Body of pancreas (tissue), 4 donors: ENCODE results near the gene SLC45A2. TPM values are rescaled to one million over a fixed set of nuclear protein-coding genes. Genes with fewer than 3 reads are reported as not detected.
"Not testable (repeated sequence)": the region's sequence is repeated elsewhere in the genome, so short reads cannot be mapped to it uniquely, and the experiment has no call there.

Experiments
- ATAC-seq: fragments of 150-250 bp; one replicate; pipeline ENCODE4 v1.9.1; 2016
- DNase-seq, 4 donors: peaks; one replicate each; pipeline ENCODE4 v3.0.0-alpha.2; 2019
- H3K27ac ChIP-seq, 4 donors: fragments of 200-600 bp; sonication (generic); 1 replicate in 3 of 4; 2 replicates in 1 of 4; pipeline versions ENCODE4 v1.5.1 to v1.6.1; 2016 to 2019; ENCODE audit warnings: mild to moderate bottlenecking in 1 of 4, mixed read lengths in 1 of 4, moderate library complexity in 1 of 4
- H3K27me3 ChIP-seq, 2 donors: fragments of 200-600 bp; sonication (generic); one replicate each; pipeline ENCODE4 v1.6.0; 2016; ENCODE audit warnings: mild to moderate bottlenecking in 1 of 2
- H3K36me3 ChIP-seq, 2 donors: fragments of 200-600 bp; sonication (generic); replicated peaks in 1 of 2; 2 replicates each; pipeline ENCODE4 v1.5.1; 2016; ENCODE audit warnings: low read depth in 2 of 2; ENCODE audit not compliant: insufficient read depth in 1 of 2
- H3K4me1 ChIP-seq: fragments of 200-600 bp; sonication (generic); one replicate; pipeline ENCODE4 v1.6.0; 2016
- H3K4me3 ChIP-seq, 2 donors: fragments of 200-600 bp; sonication (generic); 1 replicate in 1 of 2; 2 replicates in 1 of 2; pipeline ENCODE4 v1.5.1; 2016 to 2019
- H3K9me3 ChIP-seq, 3 donors: fragments of 200-600 bp; sonication (generic); 1 replicate in 2 of 3; 2 replicates in 1 of 3; pipeline ENCODE4 v1.5.1; 2016
- POLR2A ChIP-seq, 3 donors: fragments of 450-650 bp; IDR thresholded peaks; one replicate each; pipeline ENCODE4 v1.6.1; 2016; ENCODE audit warnings: antibody characterized with exemption in 3 of 3, mild to moderate bottlenecking in 2 of 3
- WGBS, 2 donors: methylation state at CpG; one replicate each; pipeline ENCODE4 v1.1.5; 2017; 5-methylcytosine and 5-hydroxymethylcytosine counted together
- intact Hi-C: fragments of 100-400 bp; cut with DNase I; formaldehyde crosslinking; loops from one replicate; pipeline ENCODE4 v1.15.1; 2023
- total RNA-seq, 2 donors: library from RNA; depleted of rRNA; stranded (reverse); fragments of >200 nt; gene quantifications; one replicate each; pipeline ENCODE4 v1.1.0, GENCODE V29; 2016
- TF ChIP-seq, protein P1 (sequence below), 7 experiments: fragments of 450-650 bp in 4 of 7; fragments of 200-600 bp in 3 of 7; sonication (generic) in 3 of 7; IDR thresholded peaks; one replicate each; pipeline ENCODE4 v1.5.1; 2016 to 2019; ENCODE audit warnings: antibody characterized with exemption in 7 of 7

The SLC45A2 gene
- total RNA-seq, 2 donors from 2014 or later, result not detected

DNA sequence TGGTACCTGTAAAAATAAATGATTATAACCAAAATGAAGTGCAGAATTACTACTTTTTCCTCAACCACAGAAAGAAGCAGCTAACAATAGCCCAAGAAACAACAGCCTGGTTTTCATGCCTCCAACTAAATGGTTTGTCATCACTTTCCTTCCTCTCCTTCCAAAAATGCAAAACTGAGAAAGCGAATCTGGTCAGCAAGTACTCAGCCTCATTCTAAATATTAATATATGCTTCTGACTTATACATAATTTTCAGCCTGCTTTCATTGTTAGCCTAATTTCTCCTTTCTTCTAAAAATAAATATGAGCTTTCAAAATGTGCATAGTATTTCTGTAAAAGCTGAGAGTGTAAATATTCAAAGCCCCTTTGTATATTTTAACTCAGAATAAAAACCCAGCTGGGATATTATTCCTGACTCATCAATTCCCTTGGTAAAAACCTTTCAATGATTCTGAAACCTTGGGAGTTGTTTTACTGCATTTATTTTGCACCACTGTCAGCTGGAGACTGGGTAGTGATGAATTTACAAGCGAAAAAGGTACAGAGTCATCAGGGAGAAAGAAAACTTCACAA, 26.8 kb downstream of the SLC45A2 start:
- intact Hi-C loops, result no loop called here
- Histone ChIP-seq H3K27ac (no peak overlapping the region), H3K4me1 (no peaks in the 10 kb centered on the region), H3K9me3 (no peaks in the 10 kb centered on the region), H3K27me3 (no peaks in the 10 kb centered on the region), H3K36me3 (no peaks in the 10 kb centered on the region), H3K4me3 (no peak overlapping the region)
- 63 to 67% methylated on average over 2 of the region's 2 CpGs for WGBS, 2 donors
- no peak for ATAC-seq
- no peak for DNase-seq
- TF ChIP-seq, protein P1, sequence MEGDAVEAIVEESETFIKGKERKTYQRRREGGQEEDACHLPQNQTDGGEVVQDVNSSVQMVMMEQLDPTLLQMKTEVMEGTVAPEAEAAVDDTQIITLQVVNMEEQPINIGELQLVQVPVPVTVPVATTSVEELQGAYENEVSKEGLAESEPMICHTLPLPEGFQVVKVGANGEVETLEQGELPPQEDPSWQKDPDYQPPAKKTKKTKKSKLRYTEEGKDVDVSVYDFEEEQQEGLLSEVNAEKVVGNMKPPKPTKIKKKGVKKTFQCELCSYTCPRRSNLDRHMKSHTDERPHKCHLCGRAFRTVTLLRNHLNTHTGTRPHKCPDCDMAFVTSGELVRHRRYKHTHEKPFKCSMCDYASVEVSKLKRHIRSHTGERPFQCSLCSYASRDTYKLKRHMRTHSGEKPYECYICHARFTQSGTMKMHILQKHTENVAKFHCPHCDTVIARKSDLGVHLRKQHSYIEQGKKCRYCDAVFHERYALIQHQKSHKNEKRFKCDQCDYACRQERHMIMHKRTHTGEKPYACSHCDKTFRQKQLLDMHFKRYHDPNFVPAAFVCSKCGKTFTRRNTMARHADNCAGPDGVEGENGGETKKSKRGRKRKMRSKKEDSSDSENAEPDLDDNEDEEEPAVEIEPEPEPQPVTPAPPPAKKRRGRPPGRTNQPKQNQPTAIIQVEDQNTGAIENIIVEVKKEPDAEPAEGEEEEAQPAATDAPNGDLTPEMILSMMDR (IDR thresholded peaks at IDR 0.05), result no peak
- TF ChIP-seq POLR2A (IDR thresholded peaks at IDR 0.05), result no peak

GRCh38 chr5:33952175-33952574, 32.3 kb downstream of the SLC45A2 start:
- H3K27ac ChIP-seq, H3K9me3 ChIP-seq, ATAC-seq, DNase-seq, intact Hi-C loops, H3K36me3 ChIP-seq, H3K4me3 ChIP-seq, H3K27me3 ChIP-seq, H3K4me1 ChIP-seq: not testable (repeated sequence)
- 68 to 79% methylated on average over 5 of the region's 5 CpGs for WGBS, 2 donors

- no peak overlapping the region for H3K27ac ChIP-seq
- intact Hi-C loops, result no loop called here
- TF ChIP-seq POLR2A (IDR thresholded peaks at IDR 0.05), result no peak
Observed at GRCh38 chr5:33944543-33945132, 39.9 kb downstream of the SLC45A2 start.

GRCh38 chr5:33941090-33941489, 43.4 kb downstream of the SLC45A2 start:
- Histone ChIP-seq H3K36me3 (no peaks in the 10 kb centered on the region), H3K4me1 (peaks cover 17% of the 10 kb centered on the region), H3K27ac (no peak overlapping the region), H3K9me3 (no peaks in the 10 kb centered on the region), H3K4me3 (no peak overlapping the region), H3K27me3 (peaks cover 0 to 11% of the 10 kb centered on the region in 2 donors)
- TF ChIP-seq POLR2A (IDR thresholded peaks at IDR 0.05), result no peak
- TF ChIP-seq, protein P1 (IDR thresholded peaks at IDR 0.05), result no peak
- WGBS, 2 donors, result 72 to 75% methylated on average over 5 of the region's 5 CpGs
- intact Hi-C loops, result no loop called here
- ATAC-seq, result no peak
- DNase-seq, result no peak

More at GRCh38 chr5:33944543-33945132, 39.9 kb downstream of the SLC45A2 start:
- no peak for ATAC-seq
- no peaks in the 10 kb centered on the region for H3K4me1 ChIP-seq
- H3K27me3 ChIP-seq, result no peaks in the 10 kb centered on the region
- H3K9me3 ChIP-seq, result no peaks in the 10 kb centered on the region
- no peaks in the 10 kb centered on the region for H3K36me3 ChIP-seq
- DNase-seq, result no peak
- H3K4me3 ChIP-seq, result no peak overlapping the region
- WGBS, 2 donors, result 46 to 52% methylated on average over 12 of the region's 12 CpGs

GRCh38 chr5:33939556-33940262, 44.8 kb downstream of the SLC45A2 start:
- Histone ChIP-seq H3K9me3 (no peaks in the 10 kb centered on the region), H3K4me3 (no peak overlapping the region), H3K27ac (no peak overlapping the region), H3K27me3 (peaks cover 0 to 11% of the 10 kb centered on the region in 2 donors), H3K36me3 (no peaks in the 10 kb centered on the region), H3K4me1 (peaks cover 22% of the 10 kb centered on the region)
- ATAC-seq (no peak), DNase-seq (no peak)
- intact Hi-C loops, result no loop called here
- TF ChIP-seq, protein P1 (IDR thresholded peaks at IDR 0.05), result no peak
- no peak for TF ChIP-seq POLR2A (IDR thresholded peaks at IDR 0.05)
- WGBS, 2 donors, result 50 to 59% methylated on average over 8 of the region's 8 CpGs
